Measurements from ENCODE around the gene GFAP.
A peak's percentile ranks its signal among the peaks of the same experiment; 100 is the strongest.

DNA sequence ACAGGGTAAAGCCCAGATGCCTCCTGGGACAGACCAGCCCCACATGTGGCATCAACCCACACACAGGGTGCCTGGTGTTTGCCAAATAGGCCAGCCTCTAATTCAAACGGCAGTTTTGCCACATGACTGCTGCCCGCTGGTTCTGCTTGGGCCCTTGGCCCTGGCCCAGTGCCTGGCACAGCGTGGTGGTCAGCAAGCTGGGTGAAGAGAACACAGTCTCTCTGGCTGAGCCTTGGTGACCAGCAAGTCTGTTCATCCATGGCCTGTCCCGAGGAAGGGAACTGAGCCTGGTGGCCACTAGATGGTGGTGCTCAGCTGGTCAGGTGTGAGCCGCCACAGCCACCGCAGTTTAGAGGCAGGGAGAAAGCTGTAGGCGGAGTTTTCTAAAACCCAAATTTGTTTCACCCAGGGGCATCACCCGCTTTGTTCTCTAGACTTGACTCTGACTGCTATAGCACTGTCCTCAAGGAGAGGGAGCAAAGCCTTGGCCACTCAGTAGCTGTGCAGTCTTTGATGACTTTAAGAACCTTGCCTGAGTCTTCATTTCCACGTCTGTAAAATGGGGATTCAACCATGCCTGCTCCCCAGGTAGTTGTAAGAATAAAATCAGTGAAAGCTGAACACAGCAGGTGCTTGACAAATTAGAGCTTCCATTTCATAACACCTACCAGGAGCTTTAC is 4.7 kb upstream of the GFAP start:
- peak; percentile 55 to 93 (median 85) for TF ChIP-seq CTCF (IDR thresholded peaks at IDR 0.05)
- TF ChIP-seq POLR2A (IDR thresholded peaks at IDR 0.05) = no peak
